GM12873 (cell line): ENCODE measurements around the gene EBF4.

Source experiments
- TF ChIP-seq, protein P1 (sequence below): IDR thresholded peaks from 2 replicates; pipeline ENCODE4 v1.5.1; 2012; ENCODE audit warnings: low read depth, mild to moderate bottlenecking, moderate library complexity, low read length, control low read depth; ENCODE audit not compliant: insufficient read depth; ENCODE audit errors: missing control alignments

Gene EBF4

DNA sequence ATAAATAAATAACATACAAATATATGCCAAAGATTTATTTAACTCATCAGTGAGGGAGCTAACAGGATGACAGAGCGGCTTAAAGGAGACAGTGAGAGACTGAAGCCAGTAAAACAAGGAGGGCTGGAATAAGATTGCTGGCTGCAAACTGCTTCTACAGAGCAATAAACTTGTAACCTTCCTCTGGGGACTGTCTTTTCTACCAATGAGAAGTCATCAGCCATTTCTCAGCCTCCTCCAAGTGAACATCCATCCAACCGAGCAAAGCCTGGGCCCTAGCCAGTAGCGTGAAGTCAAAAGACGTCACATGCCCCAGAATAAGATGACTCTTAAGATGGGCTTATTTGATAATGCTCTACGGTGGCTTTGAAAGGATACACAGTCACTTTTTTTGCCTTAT, 65.4 kb downstream of the EBF4 start:
- TF ChIP-seq, protein P1, sequence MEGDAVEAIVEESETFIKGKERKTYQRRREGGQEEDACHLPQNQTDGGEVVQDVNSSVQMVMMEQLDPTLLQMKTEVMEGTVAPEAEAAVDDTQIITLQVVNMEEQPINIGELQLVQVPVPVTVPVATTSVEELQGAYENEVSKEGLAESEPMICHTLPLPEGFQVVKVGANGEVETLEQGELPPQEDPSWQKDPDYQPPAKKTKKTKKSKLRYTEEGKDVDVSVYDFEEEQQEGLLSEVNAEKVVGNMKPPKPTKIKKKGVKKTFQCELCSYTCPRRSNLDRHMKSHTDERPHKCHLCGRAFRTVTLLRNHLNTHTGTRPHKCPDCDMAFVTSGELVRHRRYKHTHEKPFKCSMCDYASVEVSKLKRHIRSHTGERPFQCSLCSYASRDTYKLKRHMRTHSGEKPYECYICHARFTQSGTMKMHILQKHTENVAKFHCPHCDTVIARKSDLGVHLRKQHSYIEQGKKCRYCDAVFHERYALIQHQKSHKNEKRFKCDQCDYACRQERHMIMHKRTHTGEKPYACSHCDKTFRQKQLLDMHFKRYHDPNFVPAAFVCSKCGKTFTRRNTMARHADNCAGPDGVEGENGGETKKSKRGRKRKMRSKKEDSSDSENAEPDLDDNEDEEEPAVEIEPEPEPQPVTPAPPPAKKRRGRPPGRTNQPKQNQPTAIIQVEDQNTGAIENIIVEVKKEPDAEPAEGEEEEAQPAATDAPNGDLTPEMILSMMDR, result no peak

DNA sequence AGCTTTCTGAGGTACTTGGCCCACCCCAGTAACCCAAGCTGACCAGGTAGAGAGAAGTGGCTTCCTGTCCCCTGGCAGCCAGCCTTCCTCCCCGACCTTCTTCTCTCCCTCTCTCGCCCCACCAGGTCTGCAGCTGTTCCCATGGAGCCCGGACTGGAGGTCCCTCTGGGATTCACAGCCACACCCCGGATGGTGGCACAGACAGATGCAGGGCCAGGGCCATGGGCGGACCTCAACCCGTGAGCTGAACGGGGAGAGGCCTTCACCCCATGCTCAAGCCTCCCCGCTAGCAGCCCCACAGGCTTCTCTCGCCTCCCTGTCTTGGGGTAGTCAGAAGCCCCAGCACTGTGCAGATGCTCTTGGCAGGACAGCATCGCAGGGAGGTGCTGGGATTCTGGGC, 66.6 kb downstream of the EBF4 start:
- TF ChIP-seq, protein P1, result no peak

DNA sequence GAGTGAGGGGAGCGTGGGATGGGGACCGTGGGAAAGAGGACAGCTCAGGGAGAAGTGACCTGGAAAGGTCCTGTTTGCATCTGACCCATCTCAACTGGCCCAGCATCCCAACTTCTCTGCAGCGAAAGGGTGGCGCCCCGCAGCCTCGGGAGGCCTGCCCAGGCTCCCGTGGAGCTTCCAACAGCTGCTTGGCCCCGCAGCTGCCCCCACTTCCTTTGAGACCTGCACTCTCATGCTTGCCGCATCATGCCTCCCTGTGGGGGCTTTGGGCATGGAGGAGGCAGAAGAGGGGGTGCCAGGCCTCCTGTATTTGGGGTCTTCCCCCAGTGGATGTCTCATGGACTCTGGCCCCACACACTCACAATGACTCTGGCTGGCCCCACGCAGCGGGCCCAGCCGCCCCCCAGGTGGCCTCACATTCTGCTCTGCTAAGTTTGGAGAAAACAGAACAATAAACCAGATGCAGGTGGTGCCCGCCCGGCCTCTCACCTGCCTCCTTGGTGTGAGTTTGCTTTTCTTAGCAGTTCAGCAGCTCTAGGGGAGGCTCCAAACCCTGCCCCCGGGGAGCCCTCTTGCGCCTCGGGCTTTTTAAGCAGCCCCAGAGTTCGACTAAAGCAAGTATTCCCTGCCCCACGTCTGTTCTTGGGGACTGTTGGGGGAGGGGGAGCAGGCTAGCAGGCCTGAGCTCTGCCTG, 67.2 kb downstream of the EBF4 start:
- TF ChIP-seq, protein P1, result no peak

DNA sequence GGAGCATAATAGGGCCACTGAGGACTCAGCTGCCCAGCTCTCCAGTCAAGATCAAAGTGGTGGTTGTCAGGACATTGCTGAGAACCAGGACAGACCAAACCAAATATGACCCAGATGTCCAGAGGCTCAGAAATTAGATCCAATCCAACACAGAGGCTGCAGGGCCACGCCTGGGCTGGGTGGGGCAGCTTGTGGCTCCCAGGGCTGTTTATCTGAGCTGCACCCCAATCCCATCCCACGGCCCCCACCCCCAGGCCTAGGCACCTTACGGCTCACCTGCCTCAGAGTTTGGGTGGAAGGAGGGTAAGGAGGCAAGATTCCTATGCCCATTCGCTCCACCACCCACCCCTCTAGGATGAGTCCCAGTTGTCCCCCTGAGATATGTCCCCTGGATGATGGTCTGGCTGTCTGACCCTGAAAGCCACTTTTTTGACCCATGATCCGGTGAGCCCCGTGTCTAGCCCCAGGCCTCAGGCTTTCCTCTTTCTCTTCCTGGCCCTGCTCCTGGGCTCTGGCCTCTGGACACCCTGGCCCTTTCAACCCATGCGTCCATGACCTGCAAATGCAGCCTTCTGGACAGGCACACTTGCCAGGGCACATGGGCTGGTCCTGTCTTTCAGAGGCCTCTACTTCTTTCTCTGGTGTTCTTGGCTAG, 67.8 kb downstream of the EBF4 start:
- TF ChIP-seq, protein P1, result no peak

DNA sequence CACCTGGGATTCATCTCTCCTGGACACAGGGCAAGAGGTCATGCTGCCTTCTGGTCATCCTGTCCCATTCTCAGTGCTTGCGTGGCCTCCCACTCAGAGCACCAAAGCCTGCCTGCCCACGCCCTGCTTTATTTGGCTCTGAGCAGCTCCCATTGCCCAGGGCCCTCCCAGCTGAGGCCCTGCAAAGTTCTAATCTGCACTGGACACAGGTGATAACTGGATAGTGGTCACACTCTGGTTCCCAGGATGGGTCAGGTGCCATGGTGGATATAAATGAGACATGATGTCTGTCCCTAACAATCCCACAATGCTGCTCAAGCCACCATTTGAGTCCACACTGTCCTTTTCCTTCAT, 68.3 kb downstream of the EBF4 start:
- TF ChIP-seq, protein P1, result no peak

DNA sequence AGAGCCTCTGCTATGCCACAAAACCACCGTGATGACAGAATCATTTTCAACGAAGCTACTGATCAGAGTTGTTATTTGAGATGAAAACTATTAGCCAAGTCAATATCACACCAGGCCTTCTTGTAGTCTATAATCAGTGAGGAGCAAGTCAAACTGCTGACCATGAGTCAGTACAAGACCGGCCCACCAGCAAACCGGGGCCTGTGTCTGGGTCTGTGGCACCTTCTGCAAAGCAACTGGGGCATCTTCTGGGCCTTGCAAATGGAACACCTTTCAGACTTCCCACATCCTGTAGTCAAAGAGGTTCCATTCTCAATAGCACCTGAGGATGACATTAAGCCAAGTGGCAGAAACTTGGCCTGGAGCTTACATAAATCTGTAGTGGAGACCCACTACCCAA, 69.3 kb downstream of the EBF4 start:
- TF ChIP-seq, protein P1, result no peak

DNA sequence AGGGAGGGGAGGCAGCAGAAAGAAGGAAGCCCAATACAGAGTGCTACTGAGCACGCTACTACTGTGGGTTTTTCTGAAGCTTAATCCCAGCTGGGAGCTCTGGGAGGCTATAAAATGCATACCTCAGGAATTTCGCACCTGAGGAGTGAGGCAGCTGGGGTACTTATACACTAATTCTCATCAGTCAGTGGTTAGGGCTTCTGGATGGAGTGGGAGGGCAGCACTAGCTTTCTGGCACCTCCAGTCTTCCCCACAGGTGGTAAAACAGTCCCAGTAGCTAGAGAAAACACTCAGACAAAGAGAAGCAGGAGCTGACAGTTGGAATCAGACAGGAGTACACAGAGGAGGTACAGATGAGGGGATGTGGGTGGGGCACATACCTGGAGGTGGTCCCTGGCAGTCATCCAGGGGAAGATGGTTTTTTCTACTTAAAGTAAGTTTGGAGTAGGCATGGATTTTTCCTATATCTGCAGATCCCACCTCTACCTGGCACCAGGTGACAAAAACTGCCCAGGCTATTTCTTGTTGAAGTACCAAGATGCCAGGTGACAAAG, 70.1 kb downstream of the EBF4 start:
- TF ChIP-seq, protein P1, result no peak
